HEK293 (cell line): ENCODE results near the gene ADAMTS12.

Experiments used
- CTCF ChIA-PET: fragments of 350-600 bp; formaldehyde crosslinking; extraction: SDS; loops from one replicate; lab custom pipeline; 2021; ENCODE audit warnings: antibody characterized with exemption; lab: Yijun Ruan, JAX
- POLR2A ChIA-PET: fragments of 300-600 bp; formaldehyde crosslinking; extraction: SDS; loops from one replicate; lab custom pipeline; 2020; ENCODE audit warnings: antibody characterized with exemption, inconsistent platforms; lab: Yijun Ruan, JAX
- H3K27ac ChIP-seq: fragments of 200-500 bp; sonication (Bioruptor generic); 2 replicates; pipeline ENCODE4 v1.5.1; 2014; ENCODE audit warnings: low read depth, low read length, control low read depth, inconsistent platforms; ENCODE audit errors: extremely low read depth
- H3K36me3 ChIP-seq, 2 experiments: fragments of 200-500 bp in 1 of 2; sonication (Bioruptor generic) in 1 of 2; 1 replicate in 1 of 2; 2 replicates in 1 of 2; pipeline ENCODE4 v1.5.1; 2014 to 2017; ENCODE audit warnings: inconsistent platforms in 2 of 2, low read length in 2 of 2; ENCODE audit not compliant: control insufficient read depth in 2 of 2, insufficient read depth in 1 of 2
- H3K4me1 ChIP-seq: fragments of 200-500 bp; sonication (Bioruptor generic); 2 replicates; pipeline ENCODE4 v1.5.1; 2014; ENCODE audit warnings: mild to moderate bottlenecking, low read length, inconsistent platforms; ENCODE audit not compliant: control insufficient read depth, insufficient read depth
- H3K4me3 ChIP-seq: 2 replicates; pipeline ENCODE4 v1.5.1; 2011; ENCODE audit warnings: low read depth, mild to moderate bottlenecking, control low read depth, low read length, moderate library complexity
- H3K9me3 ChIP-seq: fragments of 200-500 bp; sonication (Bioruptor generic); 2 replicates; pipeline ENCODE4 v1.5.1; 2014; ENCODE audit warnings: low read depth, low read length, inconsistent platforms; ENCODE audit not compliant: control insufficient read depth, insufficient read depth
- BCL11B ChIP-seq: fragments of 450-650 bp; formaldehyde crosslinking; IDR thresholded peaks from 2 replicates; pipeline ENCODE4 v1.5.1; 2016; ENCODE audit warnings: low read depth, missing biosample characterization, missing genetic modification characterization
- EGR2 ChIP-seq: fragments of 450-650 bp; formaldehyde crosslinking; IDR thresholded peaks from 2 replicates; pipeline ENCODE4 v1.5.1; 2016; ENCODE audit warnings: low read depth, missing biosample characterization, missing genetic modification characterization
- FEZF1 ChIP-seq: fragments of 450-650 bp; formaldehyde crosslinking; IDR thresholded peaks from 2 replicates; pipeline ENCODE4 v1.5.1; 2016; ENCODE audit warnings: missing biosample characterization, missing genetic modification characterization
- YY1 ChIP-seq: fragments of 450-650 bp; formaldehyde crosslinking; IDR thresholded peaks from 2 replicates; pipeline ENCODE4 v1.5.1; 2018; ENCODE audit warnings: missing biosample characterization, missing genetic modification characterization
- ZBTB8A ChIP-seq: fragments of 450-650 bp; formaldehyde crosslinking; IDR thresholded peaks from 2 replicates; pipeline ENCODE4 v1.5.1; 2016; ENCODE audit warnings: missing biosample characterization, missing genetic modification characterization
- ZFP3 ChIP-seq: fragments of 450-650 bp; formaldehyde crosslinking; IDR thresholded peaks from 2 replicates; pipeline ENCODE4 v1.5.1; 2016; ENCODE audit warnings: low read depth, missing biosample characterization, missing genetic modification characterization
- ZNF155 ChIP-seq: fragments of 450-650 bp; formaldehyde crosslinking; IDR thresholded peaks from 2 replicates; pipeline ENCODE4 v1.5.1; 2016; ENCODE audit warnings: missing biosample characterization, missing genetic modification characterization
- ZNF169 ChIP-seq: fragments of 450-650 bp; formaldehyde crosslinking; IDR thresholded peaks from 2 replicates; pipeline ENCODE4 v1.5.1; 2016; ENCODE audit warnings: missing biosample characterization, missing genetic modification characterization
- ZNF202 ChIP-seq: fragments of 450-650 bp; formaldehyde crosslinking; IDR thresholded peaks from 2 replicates; pipeline ENCODE4 v1.5.1; 2016; ENCODE audit warnings: missing biosample characterization, missing genetic modification characterization, borderline replicate concordance
- ZNF214 ChIP-seq: fragments of 450-650 bp; formaldehyde crosslinking; IDR thresholded peaks from 2 replicates; pipeline ENCODE4 v1.5.1; 2017; ENCODE audit warnings: missing biosample characterization, mild to moderate bottlenecking, missing genetic modification characterization, borderline replicate concordance
- ZNF324 ChIP-seq: fragments of 450-650 bp; formaldehyde crosslinking; IDR thresholded peaks from 2 replicates; pipeline ENCODE4 v1.5.1; 2016; ENCODE audit warnings: missing biosample characterization, missing genetic modification characterization
- ZNF473 ChIP-seq: fragments of 450-650 bp; formaldehyde crosslinking; IDR thresholded peaks from 2 replicates; pipeline ENCODE4 v1.5.1; 2017; ENCODE audit warnings: missing biosample characterization, missing genetic modification characterization
- ZNF521 ChIP-seq: fragments of 450-650 bp; formaldehyde crosslinking; IDR thresholded peaks from 2 replicates; pipeline ENCODE4 v1.5.1; 2017; ENCODE audit warnings: missing biosample characterization, mild to moderate bottlenecking, missing genetic modification characterization
- ZNF530 ChIP-seq: fragments of 450-650 bp; formaldehyde crosslinking; IDR thresholded peaks from 2 replicates; pipeline ENCODE4 v1.5.1; 2016; ENCODE audit warnings: low read depth, missing biosample characterization, missing genetic modification characterization
- ZNF561 ChIP-seq: fragments of 450-650 bp; IDR thresholded peaks from 2 replicates; pipeline ENCODE4 v1.5.1; 2018; ENCODE audit warnings: missing biosample characterization, missing genetic modification characterization, borderline replicate concordance
- ZNF623 ChIP-seq: fragments of 450-650 bp; formaldehyde crosslinking; IDR thresholded peaks from 2 replicates; pipeline ENCODE4 v1.5.1; 2016; ENCODE audit warnings: missing biosample characterization, missing genetic modification characterization
- ZSCAN23 ChIP-seq: fragments of 450-650 bp; formaldehyde crosslinking; IDR thresholded peaks from 2 replicates; pipeline ENCODE4 v1.5.1; 2016; ENCODE audit warnings: missing biosample characterization, missing genetic modification characterization
- TF ChIP-seq, protein P1 (sequence below): fragments of 450-650 bp; formaldehyde crosslinking; IDR thresholded peaks from 2 replicates; pipeline ENCODE4 v1.5.1; 2016; ENCODE audit warnings: missing biosample characterization, missing genetic modification characterization
- TF ChIP-seq, protein P2 (sequence below): fragments of 450-650 bp; formaldehyde crosslinking; IDR thresholded peaks from 2 replicates; pipeline ENCODE4 v1.5.0; 2017; ENCODE audit warnings: missing biosample characterization, missing genetic modification characterization, borderline replicate concordance
- TF ChIP-seq, protein P3 (sequence below): fragments of 450-650 bp; formaldehyde crosslinking; IDR thresholded peaks from 2 replicates; pipeline ENCODE4 v1.5.1; 2016; ENCODE audit warnings: missing biosample characterization, missing genetic modification characterization
- TF ChIP-seq, protein P4 (sequence below): IDR thresholded peaks from 2 replicates; pipeline ENCODE4 v1.6.1; 2011; ENCODE audit warnings: mild to moderate bottlenecking, low read depth, low read length, borderline replicate concordance
- TF ChIP-seq, protein P5 (sequence below): fragments of 450-650 bp; formaldehyde crosslinking; IDR thresholded peaks from 2 replicates; pipeline ENCODE4 v1.5.1; 2017; ENCODE audit warnings: missing biosample characterization, missing genetic modification characterization

Gene ADAMTS12

DNA sequence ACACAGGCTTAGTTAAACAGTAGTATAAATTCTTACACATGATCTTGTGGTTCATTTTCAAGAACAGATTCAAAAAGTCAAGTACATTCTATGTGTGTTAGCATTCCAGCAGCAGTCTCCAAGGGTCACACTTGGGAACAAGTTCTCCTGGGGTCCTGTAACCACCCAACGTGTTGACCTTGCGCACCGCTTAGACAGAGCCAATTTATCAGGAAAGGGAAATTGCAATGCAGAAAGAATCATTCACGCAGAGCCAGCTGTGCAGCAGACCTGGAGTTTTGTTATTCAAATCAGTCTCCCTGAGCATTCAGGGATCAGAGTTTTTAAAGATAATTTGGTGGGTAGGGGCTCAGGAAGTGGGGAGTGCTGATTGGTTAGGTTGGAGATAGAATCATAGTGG lies 35.9 kb upstream of the ADAMTS12 start:
- CTCF ChIA-PET = interaction anchor here (0.7 kb wide), 1 partner anchor 493 kb away, joined by 3 read pairs; no protein-coding TSS in a partner anchor
- Histone ChIP-seq H3K36me3 (no peaks in the 10 kb centered on the region), H3K9me3 (no peaks in the 10 kb centered on the region), H3K4me1 (no peaks in the 10 kb centered on the region), H3K27ac (no peak overlapping the region), H3K4me3 (no peak overlapping the region)
- TF ChIP-seq, protein P1, sequence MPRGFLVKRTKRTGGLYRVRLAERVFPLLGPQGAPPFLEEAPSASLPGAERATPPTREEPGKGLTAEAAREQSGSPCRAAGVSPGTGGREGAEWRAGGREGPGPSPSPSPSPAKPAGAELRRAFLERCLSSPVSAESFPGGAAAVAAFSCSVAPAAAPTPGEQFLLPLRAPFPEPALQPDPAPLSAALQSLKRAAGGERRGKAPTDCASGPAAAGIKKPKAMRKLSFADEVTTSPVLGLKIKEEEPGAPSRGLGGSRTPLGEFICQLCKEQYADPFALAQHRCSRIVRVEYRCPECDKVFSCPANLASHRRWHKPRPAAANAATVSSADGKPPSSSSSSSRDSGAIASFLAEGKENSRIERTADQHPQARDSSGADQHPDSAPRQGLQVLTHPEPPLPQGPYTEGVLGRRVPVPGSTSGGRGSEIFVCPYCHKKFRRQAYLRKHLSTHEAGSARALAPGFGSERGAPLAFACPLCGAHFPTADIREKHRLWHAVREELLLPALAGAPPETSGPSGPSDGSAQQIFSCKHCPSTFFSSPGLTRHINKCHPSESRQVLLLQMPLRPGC (tag by site-specific recombination) = no peak
- TF ChIP-seq ZFP3 (tag by site-specific recombination) (no peak), ZBTB8A (tag by site-specific recombination) (no peak), ZNF623 (tag by site-specific recombination) (no peak), ZNF473 (no peak), EGR2 (tag by site-specific recombination) (no peak), ZNF202 (tag by site-specific recombination) (no peak), ZSCAN23 (tag by site-specific recombination) (no peak)
- TF ChIP-seq, protein P2, sequence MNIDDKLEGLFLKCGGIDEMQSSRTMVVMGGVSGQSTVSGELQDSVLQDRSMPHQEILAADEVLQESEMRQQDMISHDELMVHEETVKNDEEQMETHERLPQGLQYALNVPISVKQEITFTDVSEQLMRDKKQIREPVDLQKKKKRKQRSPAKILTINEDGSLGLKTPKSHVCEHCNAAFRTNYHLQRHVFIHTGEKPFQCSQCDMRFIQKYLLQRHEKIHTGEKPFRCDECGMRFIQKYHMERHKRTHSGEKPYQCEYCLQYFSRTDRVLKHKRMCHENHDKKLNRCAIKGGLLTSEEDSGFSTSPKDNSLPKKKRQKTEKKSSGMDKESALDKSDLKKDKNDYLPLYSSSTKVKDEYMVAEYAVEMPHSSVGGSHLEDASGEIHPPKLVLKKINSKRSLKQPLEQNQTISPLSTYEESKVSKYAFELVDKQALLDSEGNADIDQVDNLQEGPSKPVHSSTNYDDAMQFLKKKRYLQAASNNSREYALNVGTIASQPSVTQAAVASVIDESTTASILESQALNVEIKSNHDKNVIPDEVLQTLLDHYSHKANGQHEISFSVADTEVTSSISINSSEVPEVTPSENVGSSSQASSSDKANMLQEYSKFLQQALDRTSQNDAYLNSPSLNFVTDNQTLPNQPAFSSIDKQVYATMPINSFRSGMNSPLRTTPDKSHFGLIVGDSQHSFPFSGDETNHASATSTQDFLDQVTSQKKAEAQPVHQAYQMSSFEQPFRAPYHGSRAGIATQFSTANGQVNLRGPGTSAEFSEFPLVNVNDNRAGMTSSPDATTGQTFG = no peak
- POLR2A ChIA-PET = no interaction called here

DNA sequence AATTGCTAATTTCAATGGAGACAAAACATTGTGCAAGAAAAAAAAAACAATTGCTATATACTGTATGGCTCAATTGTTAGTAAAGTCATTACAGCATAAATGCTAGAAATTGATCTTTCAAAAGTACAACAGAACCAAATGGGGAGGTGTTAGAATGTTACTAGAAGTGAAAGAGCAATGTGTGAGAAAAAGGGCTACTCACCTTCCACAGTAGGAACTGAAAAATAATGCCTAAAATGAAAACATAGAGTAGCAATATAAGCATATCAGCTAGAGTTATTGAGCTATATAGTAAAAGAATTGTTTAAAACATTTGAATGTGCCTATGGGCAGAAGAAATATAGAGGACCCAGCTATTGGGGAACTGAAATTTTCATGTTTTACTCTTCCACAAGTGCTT lies 33.5 kb upstream of the ADAMTS12 start:
- Histone ChIP-seq H3K4me3 (no peak overlapping the region), H3K27ac (no peak overlapping the region), H3K36me3 (no peaks in the 10 kb centered on the region), H3K9me3 (no peaks in the 10 kb centered on the region), H3K4me1 (no peaks in the 10 kb centered on the region)
- ChIA-PET CTCF (interaction anchor here (0.7 kb wide), 1 partner anchor 257 kb away, joined by 3 read pairs; no protein-coding TSS in a partner anchor), POLR2A (no interaction called here)
- TF ChIP-seq ZNF155 (tag by site-specific recombination) (no peak), BCL11B (tag by site-specific recombination) (no peak), ZNF214 (tag by site-specific recombination) (no peak), ZNF169 (tag by site-specific recombination) (no peak), ZNF521 (no peak), ZNF202 (tag by site-specific recombination) (no peak), EGR2 (tag by site-specific recombination) (no peak), ZNF530 (tag by site-specific recombination) (no peak), ZNF561 (no peak), YY1 (tag by site-specific recombination) (no peak), ZNF324 (tag by site-specific recombination) (no peak), FEZF1 (tag by site-specific recombination) (no peak)
- TF ChIP-seq, protein P3, sequence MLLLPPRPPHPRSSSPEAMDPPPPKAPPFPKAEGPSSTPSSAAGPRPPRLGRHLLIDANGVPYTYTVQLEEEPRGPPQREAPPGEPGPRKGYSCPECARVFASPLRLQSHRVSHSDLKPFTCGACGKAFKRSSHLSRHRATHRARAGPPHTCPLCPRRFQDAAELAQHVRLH (tag by site-specific recombination) = no peak
- TF ChIP-seq, protein P4, sequence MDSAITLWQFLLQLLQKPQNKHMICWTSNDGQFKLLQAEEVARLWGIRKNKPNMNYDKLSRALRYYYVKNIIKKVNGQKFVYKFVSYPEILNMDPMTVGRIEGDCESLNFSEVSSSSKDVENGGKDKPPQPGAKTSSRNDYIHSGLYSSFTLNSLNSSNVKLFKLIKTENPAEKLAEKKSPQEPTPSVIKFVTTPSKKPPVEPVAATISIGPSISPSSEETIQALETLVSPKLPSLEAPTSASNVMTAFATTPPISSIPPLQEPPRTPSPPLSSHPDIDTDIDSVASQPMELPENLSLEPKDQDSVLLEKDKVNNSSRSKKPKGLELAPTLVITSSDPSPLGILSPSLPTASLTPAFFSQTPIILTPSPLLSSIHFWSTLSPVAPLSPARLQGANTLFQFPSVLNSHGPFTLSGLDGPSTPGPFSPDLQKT = no peak
- TF ChIP-seq, protein P5, sequence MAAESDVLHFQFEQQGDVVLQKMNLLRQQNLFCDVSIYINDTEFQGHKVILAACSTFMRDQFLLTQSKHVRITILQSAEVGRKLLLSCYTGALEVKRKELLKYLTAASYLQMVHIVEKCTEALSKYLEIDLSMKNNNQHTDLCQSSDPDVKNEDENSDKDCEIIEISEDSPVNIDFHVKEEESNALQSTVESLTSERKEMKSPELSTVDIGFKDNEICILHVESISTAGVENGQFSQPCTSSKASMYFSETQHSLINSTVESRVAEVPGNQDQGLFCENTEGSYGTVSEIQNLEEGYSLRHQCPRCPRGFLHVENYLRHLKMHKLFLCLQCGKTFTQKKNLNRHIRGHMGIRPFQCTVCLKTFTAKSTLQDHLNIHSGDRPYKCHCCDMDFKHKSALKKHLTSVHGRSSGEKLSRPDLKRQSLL (tag by site-specific recombination) = no peak
